K562 (cell line): Measurements from ENCODE around the gene SEMA6C. TPM values are rescaled to one million over a fixed set of nuclear protein-coding genes. Genes with fewer than 3 reads are reported as not detected.

ENCODE experiments used
- ATF1 ChIP-seq, 2 experiments: fragments of 450-650 bp in 1 of 2; IDR thresholded peaks; 2 replicates each; pipeline ENCODE4 v1.6.1; 2016; ENCODE audit warnings: missing compliant biosample characterization in 1 of 2, missing genetic modification characterization in 1 of 2
- BCL6 ChIP-seq: fragments of 250-450 bp; sonication (Bioruptor Pico); IDR thresholded peaks from 2 replicates; pipeline ENCODE4 v1.4.0; 2020
- CHCHD3 ChIP-seq: fragments of 250-450 bp; sonication (Bioruptor Pico); IDR thresholded peaks from 2 replicates; pipeline ENCODE4 v2.1.2; 2022; ENCODE audit warnings: mild to moderate bottlenecking
- FOXJ2 ChIP-seq: fragments of 200-800 bp; sonication (Bioruptor generic); IDR thresholded peaks from 2 replicates; pipeline ENCODE4 v1.6.1; 2016; ENCODE audit warnings: missing genetic modification characterization, missing compliant biosample characterization
- HBP1 ChIP-seq: fragments of 450-650 bp; formaldehyde crosslinking; IDR thresholded peaks from 2 replicates; pipeline ENCODE4 v1.4.0; 2022; ENCODE audit warnings: missing genetic modification characterization
- HDAC1 ChIP-seq, 2 experiments: fragments of 450-650 bp; IDR thresholded peaks; 2 replicates each; pipeline ENCODE4 v1.6.1; 2016 to 2017; ENCODE audit warnings: inconsistent platforms in 1 of 2, mild to moderate bottlenecking in 1 of 2, moderate library complexity in 1 of 2
- HDAC3 ChIP-seq: fragments of 450-650 bp; IDR thresholded peaks from 2 replicates; pipeline ENCODE4 v1.6.1; 2018; ENCODE audit warnings: borderline replicate concordance, mild to moderate bottlenecking, moderate library complexity; ENCODE audit not compliant: partially characterized antibody
- HMG20B ChIP-seq: fragments of 250-450 bp; sonication (Bioruptor Pico); IDR thresholded peaks from 2 replicates; pipeline ENCODE4 v1.5.0; 2021; ENCODE audit warnings: mild to moderate bottlenecking
- MCM2 ChIP-seq: fragments of 450-650 bp; IDR thresholded peaks from 2 replicates; pipeline ENCODE4 v1.6.1; 2017; ENCODE audit warnings: low read depth, mild to moderate bottlenecking
- MCM3 ChIP-seq: fragments of 450-650 bp; IDR thresholded peaks from 2 replicates; pipeline ENCODE4 v1.6.1; 2016
- MED1 ChIP-seq: sonication (generic); formaldehyde crosslinking; IDR thresholded peaks from 2 replicates; pipeline ENCODE4 v1.8.1; 2023; ENCODE audit warnings: missing genetic modification reagents, borderline replicate concordance
- NFIX ChIP-seq: fragments of 250-450 bp; sonication (Bioruptor Pico); IDR thresholded peaks from 2 replicates; pipeline ENCODE4 v1.4.0; 2020; ENCODE audit warnings: low read depth, mild to moderate bottlenecking, moderate library complexity
- RFX1 ChIP-seq: fragments of 450-650 bp; IDR thresholded peaks from 2 replicates; pipeline ENCODE4 v1.6.1; 2016; ENCODE audit warnings: mild to moderate bottlenecking, moderate library complexity
- RFX7 ChIP-seq: fragments of 250-450 bp; sonication (Bioruptor Pico); IDR thresholded peaks from 2 replicates; pipeline ENCODE4 v1.5.1; 2021; ENCODE audit warnings: mild to moderate bottlenecking
- SREBF1 ChIP-seq: fragments of 150-350 bp; IDR thresholded peaks from 2 replicates; pipeline ENCODE4 v1.6.1; 2014; ENCODE audit warnings: antibody characterized with exemption, low read depth, low read length, borderline replicate concordance
- TAF7 ChIP-seq: fragments of 450-650 bp; IDR thresholded peaks from 2 replicates; pipeline ENCODE4 v1.6.1; 2016; ENCODE audit warnings: missing genetic modification characterization, missing compliant biosample characterization
- TFE3 ChIP-seq: fragments of 450-650 bp; formaldehyde crosslinking; IDR thresholded peaks from 2 replicates; pipeline ENCODE4 v1.4.0; 2020; ENCODE audit warnings: mild to moderate bottlenecking, mixed read lengths
- TRIM28 ChIP-seq: fragments of 450-650 bp; IDR thresholded peaks from 2 replicates; pipeline ENCODE4 v1.6.1; 2017
- VEZF1 ChIP-seq: fragments of 200-800 bp; sonication (Bioruptor generic); IDR thresholded peaks from 2 replicates; pipeline ENCODE4 v1.6.1; 2017; ENCODE audit warnings: missing genetic modification characterization, missing compliant biosample characterization
- ZNF277 ChIP-seq: fragments of 250-450 bp; sonication (Bioruptor Pico); IDR thresholded peaks from 2 replicates; pipeline ENCODE4 v1.8.0; 2022; ENCODE audit warnings: inconsistent platforms, mild to moderate bottlenecking, moderate library complexity, borderline replicate concordance
- ZNF347 ChIP-seq: fragments of 450-650 bp; formaldehyde crosslinking; IDR thresholded peaks from 2 replicates; pipeline ENCODE4 v1.4.0; 2020; ENCODE audit warnings: low read depth, mild to moderate bottlenecking, moderate library complexity
- polyA plus RNA-seq, 8 experiments: library from polyadenylated mRNA; depleted of rRNA in 4 of 8; stranded (reverse) in 5 of 8; unstranded in 3 of 8; fragments of >200 nt; fragmentation: Nextera tagmentation in 2 of 8; fragmentation: Illumina TruSeq in 1 of 8; extraction: Ambion mirVana in 2 of 8; extraction: Trizol in 1 of 8; gene quantifications; 2 replicates each; pipeline versions ENCODE4 v1.2.1 to v1.2.3, GENCODE V29; 2011 to 2014; ENCODE audit warnings: inconsistent platforms in 1 of 8, missing spikeins in 1 of 8
- total RNA-seq, 7 experiments: library from RNA; depleted of rRNA in 6 of 7; stranded (reverse); fragments of >200 nt in 6 of 7; fragmentation: Illumina TruSeq in 2 of 7; extraction: Trizol in 2 of 7; gene quantifications; 2 replicates each; pipeline versions ENCODE4 v1.2.1 to v1.2.3, GENCODE V29; 2011 to 2021; ENCODE audit warnings: low replicate concordance in 1 of 7

SEMA6C gene
- total and polyA plus RNA-seq, 9 of the 15 experiments (the other 6 are each of a cell fraction or from before 2014, with no cell fraction given): 0.03 to 4.6 (median 0.95) TPM

- TF ChIP-seq SREBF1: no peak
- no peak for TF ChIP-seq HMG20B
- no peak for TF ChIP-seq HBP1 (CRISPR knock-in tag)
- TF ChIP-seq TFE3 (CRISPR knock-in tag): no peak
- TF ChIP-seq HDAC1 (IDR thresholded peaks at IDR 0.05): peak in 1 of 2 experiments; percentile 67; a peak in 2 of 4 replicates
- no peak for TF ChIP-seq HDAC3
- no peak for TF ChIP-seq BCL6 (CRISPR knock-in tag)
- TF ChIP-seq FOXJ2: no peak
- peak; percentile 76 for TF ChIP-seq TAF7
- no peak for TF ChIP-seq ZNF347 (CRISPR knock-in tag)
- peak; percentile 82 for TF ChIP-seq VEZF1
- TF ChIP-seq NFIX (CRISPR knock-in tag): no peak
- no peak for TF ChIP-seq RFX7 (CRISPR knock-in tag)
- no peak for TF ChIP-seq ZNF277 (CRISPR knock-in tag)
- TF ChIP-seq RFX1: no peak
- TF ChIP-seq MCM3: no peak
- no peak for TF ChIP-seq MED1 (CRISPR knock-in tag)
- no peak for TF ChIP-seq CHCHD3
- TF ChIP-seq MCM2: no peak
- no peak for TF ChIP-seq TRIM28
- no peak for TF ChIP-seq ATF1 (CRISPR knock-in tag; IDR thresholded peaks at IDR 0.05)
- peak; percentile 56; the same call in 1 of the 2 replicates for TF ChIP-seq ATF1 (tag; IDR thresholded peaks at IDR 0.05)
Measured at GRCh38 chr1:151189637-151190445, 43.4 kb upstream of the SEMA6C start, which contains the start of gene VPS72 (continued).
